ENCODE data around the gene MEGF11. TPM values are rescaled to one million over a fixed set of nuclear protein-coding genes. Genes with fewer than 3 reads are reported as not detected.

The MEGF11 gene
- total RNA-seq, 1 experiment from 2014 or later, result 1.2 TPM

DNA sequence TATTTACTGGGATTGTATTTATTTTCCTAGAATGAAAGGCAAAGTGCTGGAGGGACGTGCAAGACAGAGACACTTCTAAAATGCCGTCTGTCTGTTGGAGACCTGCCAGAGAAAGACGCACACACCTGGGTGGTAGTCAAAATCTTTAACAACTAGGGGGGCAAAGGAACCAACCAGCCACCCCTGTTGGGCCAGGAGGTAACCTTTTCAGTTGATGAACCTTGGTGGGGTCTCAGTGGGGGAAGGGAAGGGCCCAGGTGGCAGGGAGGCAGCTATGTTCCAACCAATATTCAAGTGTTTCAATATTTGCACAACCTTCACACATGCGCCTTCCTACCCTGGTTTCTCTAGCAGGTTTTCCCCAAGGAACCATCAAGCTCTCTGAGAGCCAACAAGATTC is 99.0 kb downstream of the MEGF11 start:
- DNase-seq, result no peak
- Histone ChIP-seq H3K79me2 (ENCODE audit: insufficient read depth, low read length) (no peaks in the 10 kb centered on the region), H3K14ac (ENCODE audit: insufficient read depth, low read length) (no peak overlapping the region), H3K23ac (ENCODE audit: insufficient read length, low read depth, low read length) (no peak overlapping the region), H2BK15ac (ENCODE audit: low read depth, low read length) (no peak overlapping the region), H4K91ac (ENCODE audit: insufficient read length, low read depth, low read length) (no peak overlapping the region), H3K4ac (ENCODE audit: low read depth, low read length) (no peak overlapping the region), H3K18ac (ENCODE audit: insufficient read length, low read depth, low read length) (no peak overlapping the region), H3K4me2 (ENCODE audit: insufficient read depth, insufficient read length, low read length) (no peak overlapping the region), H3K56ac (ENCODE audit: insufficient read length, low read depth, low read length) (no peak overlapping the region), H3K79me1 (ENCODE audit: insufficient read depth, low read depth, low read length, poor library complexity, severe bottlenecking) (no peaks in the 10 kb centered on the region), H2AK5ac (ENCODE audit: insufficient read length, low read length) (no peak overlapping the region), H4K20me1 (ENCODE audit: control insufficient read depth, insufficient read depth, insufficient read length) (no peaks in the 10 kb centered on the region), H3K27me3 (ENCODE audit: insufficient read depth, low read length) (no peaks in the 10 kb centered on the region), H3K9ac (ENCODE audit: extremely low read depth, insufficient read length, low read length) (no peak overlapping the region), H2BK5ac (ENCODE audit: insufficient read length, low read length) (no peak overlapping the region), H3K4me1 (ENCODE audit: insufficient read depth, low read length) (no peaks in the 10 kb centered on the region), H4K8ac (replicated peaks; ENCODE audit: insufficient read length, low read depth, low read length) (no peak overlapping the region), H3T11ph (ENCODE audit: low read length) (no peak overlapping the region), H3K9me3 (ENCODE audit: control insufficient read depth, low read depth, low read length) (no peaks in the 10 kb centered on the region), H3K27ac (ENCODE audit: insufficient read length, low read depth, low read length) (no peak overlapping the region), H2BK12ac (ENCODE audit: insufficient read length, low read depth, low read length) (no peak overlapping the region), H2AFZ (ENCODE audit: low read length) (no peak overlapping the region), H4K5ac (ENCODE audit: insufficient read length, low read depth, low read length) (no peak overlapping the region), H3K23me2 (ENCODE audit: insufficient read length, low read depth, low read length, poor library complexity, severe bottlenecking) (no peaks in the 10 kb centered on the region), H2BK20ac (ENCODE audit: low read depth, low read length, poor library complexity, severe bottlenecking) (no peak overlapping the region), H2BK120ac (ENCODE audit: low read depth, low read length, poor library complexity, severe bottlenecking) (no peak overlapping the region)
- Mint-ChIP-seq H3K27me3 (ENCODE audit: low read depth) (peaks cover 3% of the 10 kb centered on the region), H3K9me3 (no peaks in the 10 kb centered on the region), H3K27ac (no peak overlapping the region), H3K4me1 (peaks cover 10 to 24% of the 10 kb centered on the region in 2 experiments), H3K36me3 (ENCODE audit: insufficient read depth in 1 of 3, low read depth in 3 of 3) (no peaks in the 10 kb centered on the region; a peak in 2 of 7 replicates), H3K4me3 (no peak overlapping the region)
- TF ChIP-seq, protein P1, sequence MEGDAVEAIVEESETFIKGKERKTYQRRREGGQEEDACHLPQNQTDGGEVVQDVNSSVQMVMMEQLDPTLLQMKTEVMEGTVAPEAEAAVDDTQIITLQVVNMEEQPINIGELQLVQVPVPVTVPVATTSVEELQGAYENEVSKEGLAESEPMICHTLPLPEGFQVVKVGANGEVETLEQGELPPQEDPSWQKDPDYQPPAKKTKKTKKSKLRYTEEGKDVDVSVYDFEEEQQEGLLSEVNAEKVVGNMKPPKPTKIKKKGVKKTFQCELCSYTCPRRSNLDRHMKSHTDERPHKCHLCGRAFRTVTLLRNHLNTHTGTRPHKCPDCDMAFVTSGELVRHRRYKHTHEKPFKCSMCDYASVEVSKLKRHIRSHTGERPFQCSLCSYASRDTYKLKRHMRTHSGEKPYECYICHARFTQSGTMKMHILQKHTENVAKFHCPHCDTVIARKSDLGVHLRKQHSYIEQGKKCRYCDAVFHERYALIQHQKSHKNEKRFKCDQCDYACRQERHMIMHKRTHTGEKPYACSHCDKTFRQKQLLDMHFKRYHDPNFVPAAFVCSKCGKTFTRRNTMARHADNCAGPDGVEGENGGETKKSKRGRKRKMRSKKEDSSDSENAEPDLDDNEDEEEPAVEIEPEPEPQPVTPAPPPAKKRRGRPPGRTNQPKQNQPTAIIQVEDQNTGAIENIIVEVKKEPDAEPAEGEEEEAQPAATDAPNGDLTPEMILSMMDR (conservative IDR thresholded peaks at IDR 0.05), result no peak
- no CpG with 5 or more reads among the region's 4 CpGs for WGBS (ENCODE audit: extremely low coverage, insufficient read length, low lambda C conversion rate)
